AG04449 (cell line): ENCODE results near the gene FGF22.
"Not testable (repeated sequence)": the region's sequence is repeated elsewhere in the genome, so short reads cannot be mapped to it uniquely, and the experiment has no call there.

Experiments
- CTCF ChIA-PET: fragments of 350-600 bp; formaldehyde crosslinking; extraction: SDS; loops from one replicate; lab custom pipeline; 2021; ENCODE audit warnings: antibody characterized with exemption; lab: Yijun Ruan, JAX
- POLR2A ChIA-PET: fragments of 400-600, 350-600 bp; formaldehyde crosslinking; extraction: SDS; loops from one replicate; lab custom pipeline; 2020; ENCODE audit warnings: antibody characterized with exemption, inconsistent platforms; lab: Yijun Ruan, JAX
- DNase-seq: peaks from one replicate; pipeline ENCODE4 v3.0.0-alpha.2; 2010; ENCODE audit warnings: low read depth, low spot score
- H3K4me3 ChIP-seq: 2 replicates; pipeline ENCODE4 v1.5.1; 2011; ENCODE audit warnings: low read depth, mild to moderate bottlenecking, control low read depth, low read length
- CTCF ChIP-seq: IDR thresholded peaks from one replicate; pipeline ENCODE4 v1.5.1; 2011; ENCODE audit warnings: mild to moderate bottlenecking, moderate library complexity, low read length, control low read depth, inconsistent platforms; ENCODE audit not compliant: insufficient read depth; ENCODE audit errors: missing control alignments

Gene FGF22

GRCh38 chr19:601310-601709, 38.4 kb upstream of the FGF22 start:
- no peak overlapping the region for H3K4me3 ChIP-seq
- CTCF ChIA-PET = interaction anchor here (1.3 kb wide), 1 partner anchor 17 kb away, joined by 3 read pairs; no protein-coding TSS in a partner anchor
- TF ChIP-seq CTCF = no peak
- no peak for DNase-seq
- POLR2A ChIA-PET = no interaction called here

GRCh38 chr19:601790-602189, 37.9 kb upstream of the FGF22 start:
- ChIA-PET CTCF (interaction anchor here (1.3 kb wide), 1 partner anchor 18 kb away, joined by 3 read pairs; no protein-coding TSS in a partner anchor), POLR2A (no interaction called here)
- no peak for DNase-seq
- no peak for TF ChIP-seq CTCF
- no peak overlapping the region for H3K4me3 ChIP-seq

GRCh38 chr19:602391-603301, 37.0 kb upstream of the FGF22 start:
- no peak for DNase-seq
- ChIA-PET POLR2A (no interaction called here), CTCF (no interaction called here)
- no peak overlapping the region for H3K4me3 ChIP-seq
- TF ChIP-seq CTCF = no peak

- CTCF ChIA-PET, H3K4me3 ChIP-seq, POLR2A ChIA-PET, DNase-seq: not testable (repeated sequence)
These were observed 36.4 kb upstream of the FGF22 start for GRCh38 chr19:603302-603639.

- CTCF ChIA-PET = interaction anchor here (1.0 kb wide), 1 partner anchor 16 kb away, joined by 3 read pairs; no protein-coding TSS in a partner anchor
- POLR2A ChIA-PET, DNase-seq, H3K4me3 ChIP-seq: not testable (repeated sequence)
These were observed 35.9 kb upstream of the FGF22 start for GRCh38 chr19:603779-604178.

- CTCF ChIA-PET = interaction anchor here (1.0 kb wide), 1 partner anchor 16 kb away, joined by 3 read pairs; no protein-coding TSS in a partner anchor
- POLR2A ChIA-PET = no interaction called here
- no peak for TF ChIP-seq CTCF
- no peak for DNase-seq
- no peak overlapping the region for H3K4me3 ChIP-seq
These were observed 35.3 kb upstream of the FGF22 start for GRCh38 chr19:604355-604754.

GRCh38 chr19:605061-605971, 34.4 kb upstream of the FGF22 start:
- DNase-seq, CTCF ChIA-PET, H3K4me3 ChIP-seq, POLR2A ChIA-PET: not testable (repeated sequence)
